Esophagus muscularis mucosa (tissue), 3 donors: ENCODE measurements around the gene IRS1.

Experiments
- CTCF ChIP-seq, 3 experiments: fragments of 200-600 bp in 2 of 3; fragments of 450-650 bp in 1 of 3; sonication (generic) in 2 of 3; IDR thresholded peaks; one replicate each; pipeline ENCODE4 v1.5.1; 2017 to 2019; ENCODE audit warnings: antibody characterized with exemption in 3 of 3, mild to moderate bottlenecking in 2 of 3, moderate library complexity in 1 of 3
- POLR2A ChIP-seq: fragments of 450-650 bp; IDR thresholded peaks from one replicate; pipeline ENCODE4 v1.6.1; 2017; ENCODE audit warnings: antibody characterized with exemption, moderate library complexity, mild to moderate bottlenecking, low read depth
- POLR2AphosphoS5 ChIP-seq, 2 donors: sonication (generic); formaldehyde crosslinking; IDR thresholded peaks; one replicate each; pipeline ENCODE4 v1.6.1; 2017; ENCODE audit warnings: antibody characterized with exemption in 2 of 2

- TF ChIP-seq POLR2AphosphoS5 (IDR thresholded peaks at IDR 0.05) (no peak), POLR2A (no peak), CTCF (IDR thresholded peaks at IDR 0.05) (no peak)
These were observed 96.1 kb downstream of the IRS1 start for GRCh38 chr2:226703514-226703913.
